EL (cell line): Measurements from ENCODE around the gene FARP1.

Experiments used
- DNase-seq: peaks from one replicate; pipeline ENCODE4 v3.0.0-alpha.2; 2016

FARP1 gene

DNA sequence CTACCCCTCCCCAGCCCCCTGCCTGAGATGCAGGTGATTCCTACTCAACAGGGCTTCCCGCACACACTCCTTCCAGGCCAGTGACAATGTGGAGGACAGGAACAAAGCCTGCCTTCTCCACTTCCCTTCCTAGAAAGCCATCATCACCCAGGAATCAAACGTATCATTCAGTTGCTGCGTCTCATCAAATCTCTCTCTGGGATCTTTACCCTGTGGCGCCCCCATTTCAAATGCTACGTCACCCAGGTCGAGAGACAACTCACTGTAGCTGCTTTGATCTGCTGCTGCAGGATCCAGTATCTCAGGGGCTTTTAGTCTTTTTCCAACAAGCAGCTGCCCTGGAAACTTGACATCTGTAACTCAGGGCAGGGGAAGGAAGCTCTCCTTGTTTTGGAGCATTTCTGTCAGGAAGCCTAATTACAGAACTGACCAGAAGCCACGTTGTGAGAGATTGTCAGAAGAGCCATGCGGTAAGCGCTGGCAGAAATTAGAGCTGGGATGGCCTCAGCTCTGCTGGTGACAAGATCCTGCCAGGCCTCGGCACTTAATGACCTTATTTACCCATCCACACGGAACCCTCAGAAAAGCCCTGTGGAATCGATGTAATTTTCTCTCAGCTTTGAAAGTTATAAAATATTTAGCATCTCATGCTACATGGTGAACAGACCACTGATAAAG, 293.5 kb downstream of the FARP1 start:
- no peak for DNase-seq

DNA sequence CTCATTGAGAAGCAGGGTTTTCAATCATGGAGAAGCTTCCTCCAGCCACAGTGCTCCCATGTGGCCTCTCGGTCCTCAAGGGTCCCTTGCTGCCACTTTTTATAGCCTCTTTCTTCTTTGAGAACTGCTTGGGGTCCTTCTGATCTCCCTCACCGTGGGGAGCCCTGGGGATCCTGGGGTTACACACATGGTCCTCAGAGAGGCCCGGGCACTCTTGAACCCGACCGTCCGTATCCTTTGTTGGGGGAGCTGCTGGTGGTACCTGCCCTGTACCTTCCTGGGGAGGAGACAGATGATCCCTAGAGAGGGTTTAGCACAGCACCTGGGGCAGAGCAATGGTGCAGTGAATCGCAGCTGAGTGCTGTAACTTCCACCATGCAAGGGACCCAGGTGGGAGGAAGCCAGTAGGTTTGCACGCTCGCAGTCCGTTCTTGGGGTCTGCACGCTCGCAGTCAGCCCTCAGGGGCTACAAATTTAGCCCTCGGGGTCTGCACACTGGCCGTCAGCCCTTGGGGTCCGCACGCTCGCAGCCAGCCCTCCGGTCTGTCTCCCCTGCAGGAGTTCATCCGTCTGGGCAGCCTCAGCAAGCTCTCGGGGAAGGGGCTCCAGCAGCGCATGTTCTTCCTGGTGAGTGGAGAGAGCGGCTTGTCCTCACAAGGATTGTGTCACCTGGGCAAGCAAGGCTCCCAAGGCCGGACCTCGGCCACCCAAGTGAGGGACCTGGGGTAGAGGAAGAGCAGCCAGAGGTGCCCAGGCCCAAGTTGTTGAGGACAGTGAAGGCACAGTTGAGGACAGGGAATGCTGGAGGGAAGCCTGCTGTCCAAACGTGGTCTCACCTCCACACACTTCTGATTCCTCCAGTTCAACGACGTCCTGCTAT, 295.6 kb downstream of the FARP1 start:
- no peak for DNase-seq

DNA sequence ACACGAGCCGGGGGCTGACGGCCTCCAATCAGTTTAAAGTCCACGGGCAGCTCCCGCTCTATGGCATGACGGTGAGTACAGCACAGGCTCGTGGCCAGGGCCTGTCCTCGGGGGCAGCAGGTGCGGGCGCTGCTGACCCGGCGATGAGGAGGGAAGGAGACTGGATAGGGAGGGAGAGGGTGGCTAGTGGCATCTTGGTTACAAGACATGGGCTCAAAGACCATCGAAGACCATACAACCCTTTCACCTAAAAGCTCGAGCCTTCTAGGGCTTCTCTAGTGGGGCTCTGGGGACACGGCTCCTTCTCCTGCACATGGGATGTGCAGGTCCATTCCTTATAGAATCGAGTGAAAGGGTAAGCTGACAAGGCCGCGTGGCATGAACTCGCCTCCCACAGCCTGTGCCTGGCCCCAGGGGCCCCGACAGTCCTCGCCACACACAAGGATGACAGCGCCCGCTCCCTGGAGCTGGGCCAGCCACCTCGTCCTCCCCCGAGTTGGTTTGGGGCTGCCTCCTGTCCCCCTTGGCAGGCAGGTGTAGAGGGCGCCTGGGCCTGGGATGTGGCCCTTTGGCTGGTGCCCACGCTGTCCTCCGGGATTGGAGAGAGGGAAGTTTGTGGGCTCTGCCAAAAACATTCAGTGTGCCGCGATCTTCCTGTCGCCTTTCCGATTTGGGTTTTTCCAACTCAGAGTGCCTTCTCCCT, 296.4 kb downstream of the FARP1 start:
- no peak for DNase-seq

DNA sequence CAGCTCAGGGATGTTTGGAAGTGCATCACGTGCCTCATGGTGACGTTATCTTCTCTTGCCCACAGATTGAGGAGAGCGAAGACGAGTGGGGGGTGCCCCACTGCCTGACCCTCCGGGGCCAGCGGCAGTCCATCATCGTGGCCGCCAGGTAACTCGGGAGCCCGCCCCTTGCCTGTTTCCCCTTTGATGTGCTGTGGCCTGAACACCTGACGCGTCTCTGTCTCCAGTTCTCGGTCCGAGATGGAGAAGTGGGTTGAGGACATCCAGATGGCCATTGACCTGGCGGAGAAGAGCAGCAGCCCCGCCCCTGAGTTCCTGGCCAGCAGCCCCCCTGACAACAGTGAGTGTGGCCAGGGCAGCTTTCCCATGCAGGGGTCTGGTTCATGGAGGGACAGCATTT, 297.0 kb downstream of the FARP1 start:
- DNase-seq: no peak

DNA sequence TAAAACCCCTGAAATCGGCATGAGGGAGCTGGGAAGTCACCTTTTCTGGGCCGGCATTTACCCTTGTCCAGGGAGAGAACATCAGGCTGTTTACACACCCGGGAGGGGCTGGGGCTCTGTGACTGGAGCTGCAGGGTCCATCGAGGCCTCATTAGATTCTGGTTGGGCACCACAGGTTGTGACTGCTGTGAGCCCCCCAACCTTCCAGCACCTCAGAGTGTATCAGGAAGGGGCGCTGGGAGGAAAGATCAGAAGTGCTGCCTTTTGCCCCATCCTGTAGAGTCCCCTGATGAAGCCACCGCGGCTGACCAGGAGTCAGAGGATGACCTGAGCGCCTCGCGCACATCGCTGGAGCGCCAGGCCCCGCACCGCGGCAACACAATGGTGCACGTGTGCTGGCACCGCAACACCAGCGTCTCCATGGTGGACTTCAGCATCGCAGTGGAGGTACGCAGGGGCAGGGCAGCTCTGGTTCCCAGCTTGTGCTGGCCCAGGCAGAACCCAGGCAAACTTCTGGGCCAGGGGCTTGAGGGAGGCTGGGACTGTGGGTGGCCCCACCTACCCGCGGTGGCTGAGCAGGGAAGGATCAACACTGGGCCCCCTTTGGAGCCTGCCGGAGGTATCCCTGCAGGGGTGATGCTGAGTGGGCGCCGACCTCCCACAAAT, 297.6 kb downstream of the FARP1 start:
- no peak for DNase-seq

DNA sequence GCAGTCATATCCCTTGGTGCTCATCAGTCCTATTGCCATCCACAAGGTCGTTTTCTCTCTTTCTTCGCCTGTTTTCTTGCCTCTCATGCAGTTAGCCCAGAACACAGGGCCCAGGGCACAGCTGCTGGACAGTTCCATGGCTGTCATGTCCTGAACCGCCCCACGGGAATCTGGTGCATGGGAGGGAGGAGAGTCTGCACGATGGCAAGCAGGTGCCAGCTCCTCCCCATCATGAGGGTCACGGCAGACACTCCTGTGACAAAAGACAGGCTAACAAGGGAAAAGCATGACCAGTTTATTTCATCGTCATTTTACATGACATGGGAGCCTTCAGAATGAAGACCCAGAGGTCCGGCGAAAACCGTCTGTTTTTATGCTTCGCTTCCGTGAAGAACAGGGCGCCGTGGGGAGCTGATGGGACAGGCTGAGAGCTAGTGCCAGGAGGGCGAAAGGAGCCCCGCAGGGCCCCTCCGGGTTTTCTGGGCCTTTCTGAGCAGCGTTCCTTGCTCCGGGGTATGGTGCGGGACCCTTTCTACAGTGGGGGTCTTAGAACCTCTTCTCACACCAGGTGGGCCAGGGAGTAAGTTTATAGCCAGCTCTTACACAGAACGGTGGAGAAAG, 298.3 kb downstream of the FARP1 start:
- no peak for DNase-seq

DNA sequence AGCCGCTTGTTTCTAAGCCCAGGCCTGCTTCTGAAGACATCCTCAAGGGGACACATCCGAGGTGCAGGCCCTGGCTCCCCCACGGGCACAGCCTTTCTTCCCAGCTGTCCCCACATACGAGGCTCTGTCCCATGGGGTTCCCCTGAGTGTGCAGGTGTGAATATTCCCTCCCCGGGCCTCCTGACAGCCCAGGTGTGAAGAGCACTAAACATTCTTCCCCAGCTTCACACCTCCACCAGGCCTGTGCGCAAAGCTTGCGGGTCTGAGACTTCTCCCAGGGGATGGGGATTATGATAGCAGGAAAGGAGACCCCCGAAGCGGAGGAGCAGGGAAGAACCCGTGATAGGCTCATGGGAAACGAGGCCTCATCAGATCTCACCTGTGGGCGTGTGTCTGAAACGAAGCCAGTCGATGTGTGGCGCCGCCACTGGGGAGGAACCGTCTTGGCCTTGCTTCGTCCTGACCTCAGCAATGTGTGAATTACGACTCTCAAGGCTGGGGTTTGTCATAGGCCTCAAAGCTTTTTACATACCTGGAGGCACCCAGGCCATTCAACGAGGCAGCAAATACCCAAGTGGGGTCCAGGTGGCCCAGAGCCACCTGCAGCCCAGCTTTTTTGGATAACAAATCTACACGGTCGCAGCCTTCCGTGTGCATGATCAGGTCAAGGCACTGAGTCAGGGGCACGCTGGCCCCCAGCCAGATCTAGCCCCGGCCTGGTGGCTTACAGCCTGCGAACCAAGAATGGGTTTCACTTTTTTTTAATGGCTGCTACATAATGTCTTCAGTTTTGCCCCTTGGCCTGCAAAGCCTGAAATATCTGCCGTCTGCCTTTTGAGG, 299.7 kb downstream of the FARP1 start:
- no peak for DNase-seq

DNA sequence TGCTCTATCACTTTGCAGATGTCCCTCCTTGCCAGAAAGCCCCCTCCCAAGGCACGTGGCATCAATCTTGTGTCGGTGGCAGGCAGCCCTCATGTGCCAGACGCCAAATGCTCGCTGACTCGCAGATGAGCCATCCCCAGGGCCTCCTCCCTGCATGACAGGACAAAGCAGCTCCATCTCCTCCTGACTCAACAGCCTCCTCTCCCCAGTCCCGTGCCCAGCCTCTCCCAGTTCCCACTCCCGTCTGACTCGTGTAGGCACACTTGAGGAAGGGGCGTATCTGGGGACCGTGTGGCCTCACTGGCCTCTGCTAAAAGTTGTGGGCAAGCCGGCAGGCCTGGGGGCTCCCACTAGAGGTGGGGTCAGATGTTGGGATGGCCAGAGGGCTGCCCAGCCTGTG, 300.4 kb downstream of the FARP1 start:
- peak; percentile 87 for DNase-seq

DNA sequence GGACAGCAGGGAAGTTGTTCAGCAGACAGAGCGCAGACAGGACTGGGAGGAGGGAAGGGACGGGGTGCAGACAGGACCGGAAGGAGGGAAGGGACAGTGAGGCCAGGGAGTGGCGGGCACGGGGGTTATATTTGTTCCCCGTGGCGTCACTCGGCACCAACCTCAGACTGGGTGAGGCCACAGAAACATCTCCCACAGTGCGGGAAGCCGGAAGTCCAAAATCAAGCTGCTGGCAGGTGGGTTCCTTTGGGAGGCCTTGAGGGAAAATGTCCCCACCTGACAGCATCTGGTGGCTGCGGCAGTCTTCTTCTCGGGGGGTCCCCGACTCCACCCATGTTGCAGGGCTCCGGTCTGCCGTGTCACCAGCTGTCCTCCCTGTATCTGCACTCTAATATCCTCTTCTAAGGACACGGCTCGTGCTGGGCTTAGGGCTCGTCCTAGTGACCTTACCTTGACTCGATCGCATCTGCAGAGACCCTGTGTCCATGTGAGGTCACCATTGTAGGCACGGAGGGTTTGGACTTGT, 301.0 kb downstream of the FARP1 start:
- DNase-seq: no peak

DNA sequence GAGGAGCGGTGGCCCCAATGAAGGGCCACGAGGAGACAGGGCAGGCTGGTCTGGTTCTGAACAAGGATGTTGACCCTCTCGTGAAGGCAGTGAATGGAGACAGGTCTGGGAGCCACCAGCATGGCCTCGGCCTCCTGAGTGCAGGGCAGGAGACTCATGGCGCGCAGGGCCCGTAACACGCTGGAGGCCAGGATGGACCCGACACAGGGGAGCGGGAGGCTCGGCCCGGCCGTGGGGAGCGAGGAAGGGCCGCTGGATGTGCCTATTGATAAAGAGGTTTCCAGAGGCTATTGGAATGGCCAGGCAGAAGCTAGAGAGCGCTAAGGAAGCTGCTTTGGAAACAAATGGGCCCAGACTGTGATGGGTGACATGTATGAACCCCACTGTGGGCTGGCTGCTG, 301.5 kb downstream of the FARP1 start:
- DNase-seq: no peak

DNA sequence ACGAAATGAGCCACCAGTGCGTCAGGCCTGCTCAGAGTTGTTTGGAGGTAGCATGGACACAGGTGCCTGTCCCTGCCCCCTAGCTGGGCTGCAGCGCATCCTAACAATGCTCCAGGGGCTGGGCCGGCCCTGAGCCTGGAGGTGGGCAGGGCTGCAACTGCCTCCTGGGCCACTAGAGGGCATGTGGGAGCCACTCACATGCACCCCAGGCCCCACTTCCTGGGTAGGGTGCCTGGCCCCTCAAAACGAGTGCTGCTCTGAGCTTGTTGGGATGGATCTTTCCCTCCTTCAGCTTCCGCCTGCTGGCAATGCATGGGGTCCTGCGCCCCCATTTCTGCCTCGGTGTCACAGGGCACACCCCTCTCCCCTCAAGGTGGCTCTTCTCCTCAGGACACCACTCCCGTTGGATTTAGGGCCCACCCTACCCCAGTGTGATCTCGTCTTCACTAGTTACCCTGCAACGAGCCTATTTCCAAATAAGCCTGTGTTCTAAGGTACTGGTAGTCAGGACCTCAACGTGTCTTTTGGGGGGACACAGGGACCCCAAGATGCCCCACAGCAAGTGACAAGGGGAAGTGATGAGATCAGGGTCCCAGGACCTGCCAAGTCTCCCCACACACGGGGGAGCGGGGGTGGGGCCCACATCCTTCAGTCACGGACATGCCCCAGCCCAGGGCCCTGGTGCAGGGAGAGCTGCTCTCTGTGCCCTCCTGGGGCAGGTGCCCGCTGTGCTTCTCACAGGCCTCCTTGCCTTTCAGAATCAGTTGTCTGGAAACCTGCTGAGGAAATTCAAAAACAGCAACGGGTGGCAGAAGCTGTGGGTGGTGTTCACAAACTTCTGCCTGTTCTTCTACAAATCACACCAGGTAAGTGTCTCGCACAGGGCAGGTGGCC, 302.7 kb downstream of the FARP1 start:
- peak; percentile 65 for DNase-seq

DNA sequence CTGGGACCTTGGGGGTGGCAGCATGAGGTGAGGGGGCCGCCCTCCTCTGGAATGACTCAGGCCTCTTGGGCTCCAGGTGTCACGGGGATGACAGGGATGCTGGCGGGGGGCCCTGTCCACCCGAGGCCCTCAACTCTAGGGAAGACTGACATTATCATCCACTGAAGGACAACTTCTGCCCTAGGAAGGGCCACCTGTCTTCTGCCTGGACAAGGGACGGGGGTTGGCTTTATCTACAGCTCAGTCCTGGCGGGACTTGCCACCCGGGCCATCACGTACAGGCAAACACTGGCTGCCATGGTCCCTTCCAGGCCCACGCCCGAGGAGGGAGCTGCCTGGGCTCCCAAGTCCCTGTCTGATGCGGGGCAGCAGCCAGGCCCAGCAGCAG, 303.3 kb downstream of the FARP1 start:
- DNase-seq: no peak

DNA sequence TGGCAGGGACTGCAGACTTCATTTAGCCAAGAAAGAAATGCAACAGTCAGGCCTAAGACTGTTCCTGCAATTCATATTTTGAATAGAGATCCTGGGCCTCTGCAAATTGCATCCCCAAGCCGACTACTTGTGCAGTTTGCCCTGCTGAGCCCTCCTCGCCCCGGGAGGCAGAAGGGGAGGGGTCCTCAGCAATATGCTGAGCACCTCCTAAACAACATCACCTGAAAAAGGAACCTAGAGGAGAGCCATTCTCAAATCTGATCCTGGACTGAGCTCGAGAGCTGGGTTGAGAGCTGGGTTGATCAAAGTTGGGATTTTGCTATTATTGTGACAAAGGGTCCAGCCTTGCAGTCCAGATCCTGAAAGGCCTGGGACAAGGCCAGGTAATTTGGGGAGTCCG, 304.2 kb downstream of the FARP1 start:
- DNase-seq: no peak

DNA sequence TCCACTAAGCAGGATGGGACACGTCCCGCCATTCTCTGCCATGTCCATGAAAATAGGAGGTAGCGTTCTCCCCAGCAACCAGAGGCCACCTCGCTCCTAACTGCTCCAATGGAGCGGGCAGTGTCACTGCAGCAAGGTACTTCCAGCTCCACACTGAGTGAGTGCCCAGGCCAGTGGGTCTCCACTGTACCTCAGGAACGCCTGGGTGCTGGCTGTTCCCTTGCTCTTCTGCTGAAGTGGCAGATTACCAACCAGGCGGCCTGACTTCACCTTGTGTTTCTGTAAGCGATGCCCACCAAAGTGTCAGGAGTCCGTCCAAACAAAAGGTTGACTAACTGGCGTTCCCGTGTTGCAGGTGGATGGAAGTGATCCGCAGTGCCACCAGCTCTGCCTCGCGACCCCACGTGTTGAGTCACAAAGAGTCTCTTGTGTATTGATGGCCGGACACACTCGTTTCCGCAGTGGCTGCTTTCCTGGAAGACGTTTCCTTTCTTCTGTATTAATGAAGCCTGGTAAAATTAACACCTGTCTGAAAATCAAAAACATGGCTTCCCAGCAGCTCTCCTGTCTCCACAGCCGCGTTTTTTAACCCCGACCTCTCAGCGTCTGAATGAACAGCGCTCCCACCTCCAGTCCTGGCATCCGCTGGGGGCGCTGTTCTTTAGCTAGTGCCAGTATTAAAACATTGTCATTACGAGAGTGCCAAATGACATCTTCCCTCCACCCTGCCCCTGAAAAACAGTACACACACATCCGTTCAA, 305.2 kb downstream of the FARP1 start:
- DNase-seq: no peak

DNA sequence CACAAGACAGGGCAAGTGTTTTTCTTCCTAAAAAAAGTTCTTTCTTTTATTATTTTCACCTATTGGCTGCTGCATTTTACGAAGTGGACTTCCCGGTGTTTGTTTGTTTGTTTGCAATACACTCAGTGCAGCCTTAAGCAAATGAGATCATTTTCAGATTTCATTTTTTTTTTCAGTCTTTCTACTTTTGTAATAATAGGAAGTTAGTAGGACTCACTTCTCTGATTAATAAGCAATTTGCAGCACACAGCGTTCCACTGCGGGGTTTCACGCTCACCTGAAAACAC, 305.7 kb downstream of the FARP1 start:
- no peak for DNase-seq

DNA sequence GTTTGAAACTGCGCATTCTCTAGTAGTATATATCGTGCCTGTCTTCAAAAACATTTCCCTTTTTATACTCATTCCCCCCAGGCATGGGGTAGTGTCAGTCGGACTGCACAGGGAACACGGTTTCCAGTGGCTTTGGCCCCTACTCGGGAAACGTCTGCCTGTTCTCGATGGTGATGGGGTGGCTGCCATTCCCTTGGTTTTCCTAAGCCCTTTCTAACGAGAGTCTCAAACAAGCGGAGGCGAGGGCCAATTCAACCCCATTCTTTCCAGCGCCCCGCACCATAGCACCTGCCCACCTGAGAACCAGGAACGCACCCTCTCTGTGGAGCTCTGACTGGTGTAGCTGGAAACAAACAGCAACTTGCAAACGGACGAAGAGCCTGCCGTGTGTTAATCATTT, 306.4 kb downstream of the FARP1 start:
- no peak for DNase-seq

DNA sequence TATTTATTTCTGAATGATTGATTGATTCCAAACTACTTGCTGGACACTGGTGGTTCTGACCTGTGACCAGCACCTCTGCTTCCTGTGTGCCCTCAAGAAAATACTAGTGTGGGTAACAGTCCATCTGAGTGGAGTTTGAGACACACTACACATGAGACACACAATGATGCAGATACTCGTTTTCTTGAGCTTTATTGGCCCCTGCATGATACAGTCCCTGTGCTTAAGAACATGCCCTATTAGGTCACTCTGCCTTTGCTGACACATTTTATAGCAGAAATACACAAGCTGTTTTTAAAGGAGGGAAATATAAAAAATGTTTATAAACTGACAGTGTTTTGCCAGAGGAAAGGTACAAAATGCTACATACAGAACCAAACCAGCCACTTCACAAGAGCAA, 307.1 kb downstream of the FARP1 start:
- no peak for DNase-seq

DNA sequence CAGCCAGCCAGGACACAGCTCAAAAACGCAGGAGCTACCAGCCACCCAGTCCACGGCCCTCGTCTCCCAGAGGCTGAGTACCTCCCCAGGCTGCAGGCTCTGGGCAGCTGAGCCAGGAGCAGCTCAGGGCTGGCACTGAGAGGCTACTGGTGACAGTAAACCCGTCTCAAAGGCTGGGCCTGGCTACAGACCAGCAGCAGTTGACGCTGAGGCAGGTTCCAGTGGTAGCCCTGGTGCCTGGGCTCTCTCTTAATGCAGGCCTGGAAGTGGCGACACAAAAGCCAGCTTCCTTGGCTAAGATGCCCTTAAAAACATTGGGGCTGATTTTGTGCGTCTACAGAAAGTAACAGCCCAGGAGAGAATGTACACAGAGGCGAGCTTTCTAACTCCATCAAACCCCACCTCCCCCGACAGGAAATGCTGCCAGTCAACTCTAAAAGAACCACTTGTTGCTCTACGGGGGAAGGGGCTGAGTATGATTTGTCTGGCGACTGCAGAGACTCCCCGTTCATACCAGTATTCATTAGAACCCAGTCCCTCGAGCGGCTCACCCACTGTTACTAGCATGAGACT, 307.7 kb downstream of the FARP1 start:
- no peak for DNase-seq

DNA sequence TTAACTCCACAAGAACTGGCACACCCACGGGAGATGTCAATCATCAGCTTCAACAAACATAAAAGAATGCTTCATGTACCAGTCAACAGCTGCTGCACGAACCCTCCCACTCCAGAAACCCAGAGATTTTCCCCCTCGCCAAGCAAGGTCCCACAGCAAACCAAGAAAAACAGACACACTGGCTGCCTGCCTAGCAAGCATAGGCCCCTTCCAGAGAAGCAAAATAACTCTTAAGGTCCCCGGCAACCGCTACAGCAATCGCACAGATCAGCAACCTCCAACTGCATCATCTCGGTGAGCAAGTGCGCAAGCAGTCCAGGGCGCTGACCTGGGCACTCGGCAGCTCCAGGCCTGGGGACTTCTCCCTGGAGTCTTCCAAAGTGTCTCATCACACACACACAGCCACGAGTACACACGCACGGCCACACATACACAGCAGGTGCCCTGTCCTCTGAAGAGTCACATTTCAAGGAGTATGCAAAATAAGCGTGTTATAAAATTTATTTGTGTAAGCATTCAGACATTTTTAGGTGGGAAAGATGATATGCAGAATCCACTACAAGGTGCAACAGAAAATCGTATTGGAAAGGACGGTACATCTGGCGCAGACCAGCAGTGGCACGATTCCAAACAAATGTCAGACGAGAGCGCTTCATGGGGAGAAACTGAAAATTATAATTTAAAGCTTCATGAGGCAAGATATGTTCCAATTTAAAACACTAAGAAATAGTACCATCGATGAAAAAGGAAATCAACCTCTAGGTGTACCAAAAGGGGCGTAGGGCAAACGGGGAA, 309.0 kb downstream of the FARP1 start:
- DNase-seq: no peak
